ENCODE data around the gene ZNF512.

The ZNF512 gene

DNA sequence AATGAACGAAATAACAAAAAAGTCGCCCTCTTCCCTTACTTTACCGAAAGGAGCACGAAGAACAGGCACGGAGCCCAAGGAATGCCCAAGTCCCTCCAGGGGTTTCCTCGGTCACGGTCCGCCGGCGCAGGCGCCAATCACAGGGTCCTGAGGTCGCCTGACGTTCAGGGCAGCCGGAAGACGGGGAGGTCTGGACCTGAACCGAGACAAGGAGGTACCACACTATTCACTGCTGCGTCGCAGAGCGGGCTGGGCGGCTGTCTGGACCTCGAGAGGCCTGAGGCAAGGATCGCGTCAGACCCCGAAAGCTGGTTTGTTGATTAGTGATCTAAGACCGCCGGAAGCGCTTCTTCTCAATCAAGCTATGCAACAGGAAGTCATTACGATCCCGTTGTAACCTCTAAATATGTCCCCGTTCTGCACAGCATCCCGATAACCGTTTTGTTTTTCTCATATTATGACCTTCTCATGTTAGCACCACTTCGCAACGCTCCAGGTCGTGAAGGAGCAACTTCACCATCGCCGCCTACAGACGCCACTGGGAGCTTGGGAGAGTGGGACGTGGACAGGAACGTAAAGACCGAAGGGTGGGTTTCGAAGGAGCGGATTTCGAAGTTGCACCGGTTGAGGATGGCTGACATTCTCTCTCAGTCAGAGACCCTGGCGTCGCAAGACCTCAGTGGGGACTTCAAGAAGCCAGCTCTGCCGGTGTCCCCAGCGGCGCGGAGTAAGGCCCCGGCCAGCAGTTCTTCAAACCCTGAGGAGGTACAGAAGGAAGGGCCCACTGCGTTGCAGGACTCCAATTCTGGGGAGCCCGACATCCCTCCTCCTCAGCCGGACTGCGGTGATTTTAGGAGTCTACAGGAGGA is 80.7 kb downstream of the ZNF512 start, which contains the start of the genes SLC4A1AP and SUPT7L:
Gene SLC4A1AP, plus strand, starts transcription at position 605 of the 869 bp plus-strand sequence. Its CDS starts 26 bp downstream, at position 631.
Gene SUPT7L, minus strand, starts transcription at position 330 of the 869 bp plus-strand sequence. CDS start 1,422 bp downstream, outside the sequence.
- TF ChIP-seq, protein P1, sequence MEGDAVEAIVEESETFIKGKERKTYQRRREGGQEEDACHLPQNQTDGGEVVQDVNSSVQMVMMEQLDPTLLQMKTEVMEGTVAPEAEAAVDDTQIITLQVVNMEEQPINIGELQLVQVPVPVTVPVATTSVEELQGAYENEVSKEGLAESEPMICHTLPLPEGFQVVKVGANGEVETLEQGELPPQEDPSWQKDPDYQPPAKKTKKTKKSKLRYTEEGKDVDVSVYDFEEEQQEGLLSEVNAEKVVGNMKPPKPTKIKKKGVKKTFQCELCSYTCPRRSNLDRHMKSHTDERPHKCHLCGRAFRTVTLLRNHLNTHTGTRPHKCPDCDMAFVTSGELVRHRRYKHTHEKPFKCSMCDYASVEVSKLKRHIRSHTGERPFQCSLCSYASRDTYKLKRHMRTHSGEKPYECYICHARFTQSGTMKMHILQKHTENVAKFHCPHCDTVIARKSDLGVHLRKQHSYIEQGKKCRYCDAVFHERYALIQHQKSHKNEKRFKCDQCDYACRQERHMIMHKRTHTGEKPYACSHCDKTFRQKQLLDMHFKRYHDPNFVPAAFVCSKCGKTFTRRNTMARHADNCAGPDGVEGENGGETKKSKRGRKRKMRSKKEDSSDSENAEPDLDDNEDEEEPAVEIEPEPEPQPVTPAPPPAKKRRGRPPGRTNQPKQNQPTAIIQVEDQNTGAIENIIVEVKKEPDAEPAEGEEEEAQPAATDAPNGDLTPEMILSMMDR (conservative IDR thresholded peaks at IDR 0.05): no peak
- peak within 1 kb of the TSS; percentile 93 for H3K27ac ChIP-seq

DNA sequence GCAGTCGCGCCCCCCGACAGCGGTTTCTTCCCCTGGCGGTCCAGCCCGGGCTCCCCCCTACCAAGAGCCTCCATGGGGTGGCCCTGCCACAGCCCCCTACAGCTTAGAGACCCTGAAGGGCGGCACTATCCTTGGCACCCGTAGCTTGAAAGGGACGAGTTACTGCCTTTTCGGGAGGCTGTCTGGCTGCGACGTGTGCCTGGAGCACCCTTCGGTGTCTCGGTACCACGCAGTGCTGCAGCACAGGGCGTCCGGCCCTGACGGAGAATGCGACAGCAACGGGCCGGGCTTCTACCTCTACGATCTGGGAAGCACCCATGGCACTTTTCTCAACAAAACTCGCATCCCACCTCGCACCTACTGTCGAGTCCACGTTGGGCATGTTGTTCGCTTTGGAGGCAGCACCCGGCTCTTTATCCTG is 81.3 kb downstream of the ZNF512 start:
- peak overlapping the region; percentile 93 for H3K27ac ChIP-seq
- TF ChIP-seq, protein P1 (conservative IDR thresholded peaks at IDR 0.05): no peak

DNA sequence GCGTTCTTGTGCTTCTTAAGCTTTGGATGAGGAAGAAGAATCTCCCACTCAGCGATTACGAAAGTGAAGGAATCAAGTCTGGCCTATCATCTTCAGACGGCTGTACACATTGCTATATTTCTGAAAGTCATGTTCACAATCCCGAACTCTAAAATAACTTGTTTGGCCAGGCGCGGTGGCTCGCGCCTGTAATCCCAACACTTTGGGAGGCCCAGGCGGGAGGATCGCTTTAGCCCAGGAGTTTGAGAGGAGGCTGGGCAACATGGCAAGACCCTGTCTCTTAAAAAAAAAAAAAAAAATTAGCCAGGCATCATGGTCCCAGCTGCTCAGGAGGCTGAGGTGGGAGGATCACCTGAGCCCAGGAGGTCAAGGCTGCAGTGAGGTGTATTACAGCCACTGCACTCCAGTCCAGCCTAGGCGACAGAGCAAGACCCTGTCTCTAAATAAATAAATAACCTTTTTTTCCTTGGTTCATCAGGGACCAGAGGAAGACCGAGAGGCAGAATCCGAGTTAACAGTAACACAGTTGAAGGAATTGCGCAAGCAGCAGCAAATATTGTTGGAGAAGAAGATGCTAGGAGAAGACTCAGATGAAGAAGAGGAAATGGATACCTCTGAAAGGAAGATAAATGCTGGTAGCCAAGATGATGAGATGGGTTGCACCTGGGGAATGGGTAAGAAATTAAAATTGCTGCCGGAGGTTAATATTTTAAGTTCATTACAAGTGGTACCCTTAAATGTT is 82.0 kb downstream of the ZNF512 start:
- TF ChIP-seq, protein P1 (conservative IDR thresholded peaks at IDR 0.05): no peak
- H3K27ac ChIP-seq: peak overlapping the region; percentile 93; the same call in 1 of the 2 replicates

DNA sequence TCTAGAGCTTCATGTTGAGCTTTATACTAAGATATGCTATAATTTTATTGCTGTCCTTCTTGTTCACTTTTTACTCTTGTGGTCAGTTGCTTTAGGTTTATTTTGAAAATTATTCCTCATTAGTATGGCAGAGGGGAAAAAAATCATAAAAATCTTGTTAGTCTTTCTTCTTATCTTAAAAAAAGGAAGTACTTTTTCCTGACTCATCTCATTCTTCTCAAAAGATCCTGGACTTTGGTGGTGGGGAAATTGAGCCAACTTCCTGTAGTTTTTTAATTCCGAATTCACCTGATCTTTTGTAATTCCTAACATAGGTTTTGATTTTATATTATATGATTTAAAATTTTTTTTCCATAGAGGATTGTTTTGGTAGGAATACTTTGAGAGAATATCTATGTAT is 84.6 kb downstream of the ZNF512 start:
- no peak overlapping the region for H3K27ac ChIP-seq
- TF ChIP-seq, protein P1 (conservative IDR thresholded peaks at IDR 0.05): no peak

DNA sequence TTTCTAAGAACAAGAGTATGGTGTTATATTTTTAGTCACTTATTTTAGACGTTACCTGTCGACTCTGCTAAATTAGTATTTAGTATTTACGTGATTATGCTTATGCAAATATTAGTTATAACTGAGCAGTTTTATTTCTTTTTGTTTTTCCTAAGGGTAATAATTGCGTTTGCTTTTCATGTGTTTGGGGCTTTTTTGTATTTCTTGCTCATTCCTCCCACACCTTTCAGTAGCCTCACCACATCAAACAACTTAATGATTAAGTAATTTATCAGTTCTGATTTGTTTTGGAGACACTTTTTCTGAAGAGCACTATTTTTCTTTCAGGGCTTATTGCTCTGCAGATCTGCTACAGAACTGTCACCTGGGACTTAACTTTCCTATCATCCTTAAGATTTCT is 88.4 kb downstream of the ZNF512 start:
- H3K27ac ChIP-seq: no peak overlapping the region
- TF ChIP-seq, protein P1 (conservative IDR thresholded peaks at IDR 0.05): no peak
